Gastrocnemius medialis (tissue), 4 donors: ENCODE data around the gene TIGD7. TPM values are rescaled to one million over a fixed set of nuclear protein-coding genes. Genes with fewer than 3 reads are reported as not detected.

Source experiments
- ATAC-seq, 2 donors: fragments of 150-250 bp; one replicate each; pipeline ENCODE4 v1.9.1; 2016
- DNase-seq, 2 donors: peaks; one replicate each; pipeline ENCODE4 v3.0.0-alpha.2; 2019
- H3K27ac ChIP-seq, 4 donors: fragments of 200-600 bp; sonication (generic); 1 replicate in 1 of 4; 2 replicates in 3 of 4; pipeline ENCODE4 v1.5.1; 2016 to 2018; ENCODE audit warnings: mild to moderate bottlenecking in 2 of 4, moderate library complexity in 1 of 4
- H3K27me3 ChIP-seq, 3 donors: fragments of 200-600 bp; sonication (generic) in 2 of 3; 1 replicate in 1 of 3; 2 replicates in 2 of 3; pipeline versions ENCODE4 v1.5.1 to v1.6.0; 2016 to 2019; ENCODE audit warnings: mild to moderate bottlenecking in 1 of 3, moderate library complexity in 1 of 3
- H3K36me3 ChIP-seq, 2 donors: fragments of 200-600 bp; sonication (generic) in 1 of 2; one replicate each; pipeline ENCODE4 v1.5.1; 2017 to 2018
- H3K4me1 ChIP-seq, 2 donors: fragments of 200-600 bp; sonication (generic) in 1 of 2; one replicate each; pipeline ENCODE4 v1.5.1; 2016 to 2017; ENCODE audit warnings: mild to moderate bottlenecking in 2 of 2
- H3K4me3 ChIP-seq, 4 donors: fragments of 200-600 bp; sonication (generic) in 3 of 4; 1 replicate in 1 of 4; 2 replicates in 3 of 4; pipeline ENCODE4 v1.5.1; 2016 to 2019; ENCODE audit warnings: mild to moderate bottlenecking in 2 of 4
- H3K9me3 ChIP-seq, 3 donors: fragments of 200-600 bp; sonication (generic) in 2 of 3; 1 replicate in 1 of 3; 2 replicates in 2 of 3; pipeline ENCODE4 v1.5.1; 2016 to 2019
- POLR2A ChIP-seq, 2 donors: fragments of 450-650 bp; IDR thresholded peaks; one replicate each; pipeline ENCODE4 v1.6.1; 2017; ENCODE audit warnings: antibody characterized with exemption in 2 of 2, mild to moderate bottlenecking in 2 of 2, moderate library complexity in 2 of 2
- in situ Hi-C, 4 donors: fragments of 200-750 bp; cut with MboI; loops; one replicate each; pipeline versions ENCODE4 v1.15.0 to v1.8.0; 2017; ENCODE audit warnings: low sequenced_read_pairs in 4 of 4
- intact Hi-C: fragments of 100-400 bp; cut with DNase I; formaldehyde crosslinking; loops from one replicate; pipeline ENCODE4 v1.15.1; 2023; ENCODE audit warnings: low total_unique reads
- total RNA-seq, 4 donors: library from RNA; depleted of rRNA; stranded (reverse); fragments of >200 nt; gene quantifications; one replicate each; pipeline versions ENCODE4 v1.1.0 to v1.2.3, GENCODE V29; 2016
- TF ChIP-seq, protein P1 (sequence below), 5 experiments: fragments of 450-650 bp in 3 of 5; fragments of 200-600 bp in 2 of 5; sonication (generic) in 2 of 5; IDR thresholded peaks in 4 of 5; conservative IDR thresholded peaks in 1 of 5; 1 replicate in 4 of 5; 2 replicates in 1 of 5; pipeline ENCODE4 v1.5.1; 2016 to 2019; ENCODE audit warnings: antibody characterized with exemption in 5 of 5, mild to moderate bottlenecking in 3 of 5, moderate library complexity in 3 of 5

TIGD7 gene
- total RNA-seq, 4 donors from 2014 or later = 2.5 to 8.1 (median 4.4) TPM

DNA sequence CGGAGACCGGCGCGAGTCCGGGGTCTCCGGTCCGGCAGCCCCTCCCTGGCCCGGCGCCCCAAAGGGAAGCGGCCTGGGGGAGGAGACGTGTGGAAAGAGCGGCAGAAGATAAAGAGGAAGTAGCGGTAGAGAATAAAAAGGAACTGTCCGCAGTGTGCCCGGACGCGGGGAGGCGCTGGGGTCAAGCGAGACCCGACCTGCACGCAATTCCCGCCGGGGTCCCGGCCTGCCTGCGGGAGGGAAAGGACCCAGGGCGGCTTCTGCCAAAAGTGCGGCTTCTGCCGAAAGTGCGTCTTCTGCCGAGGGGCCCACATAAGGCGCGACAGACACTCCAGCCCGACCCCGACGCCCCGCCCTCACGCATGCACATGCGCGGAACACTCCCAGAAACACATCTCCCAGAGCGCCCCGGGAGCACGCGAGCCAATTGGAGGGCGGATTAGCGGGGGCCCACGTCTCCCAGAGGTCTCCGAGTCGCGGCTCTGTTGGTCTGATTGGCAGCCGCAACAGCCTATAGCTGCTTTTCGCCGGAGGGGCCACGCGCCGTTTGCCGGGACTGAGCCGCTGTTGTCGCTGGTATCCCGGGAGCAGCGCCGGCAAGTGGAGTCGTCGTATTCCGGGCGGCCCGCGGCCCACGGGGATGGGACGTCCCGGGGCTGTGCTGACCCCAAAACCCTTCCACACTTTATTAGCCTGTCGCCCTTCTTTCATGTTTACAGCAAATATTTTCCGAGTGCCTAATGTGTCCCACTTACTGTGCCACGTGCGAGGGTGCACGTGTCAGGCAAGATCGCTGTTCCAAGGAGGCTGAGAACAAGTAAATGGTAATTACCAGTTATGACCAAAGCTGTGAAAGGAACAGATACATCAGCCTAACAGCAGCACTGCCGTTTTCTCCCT is 40.8 kb downstream of the TIGD7 start:
- H3K27me3 ChIP-seq = no peaks in the 10 kb centered on the region
- in situ Hi-C loops = no loop called here
- peak; percentile 91 to 93 for ATAC-seq
- H3K27ac ChIP-seq = peak overlapping the region; percentile 92 to 99 (median 94)
- H3K36me3 ChIP-seq = peaks cover 0 to 39% of the 10 kb centered on the region in 2 donors
- intact Hi-C loops = loop anchor here (1.0 kb wide), 4 partner anchors 19 to 137 kb away; partner anchors contain the start of genes TIGD7, ZNF174, ZNF200 and ZNF263
- no peaks in the 10 kb centered on the region for H3K9me3 ChIP-seq
- TF ChIP-seq, protein P1, sequence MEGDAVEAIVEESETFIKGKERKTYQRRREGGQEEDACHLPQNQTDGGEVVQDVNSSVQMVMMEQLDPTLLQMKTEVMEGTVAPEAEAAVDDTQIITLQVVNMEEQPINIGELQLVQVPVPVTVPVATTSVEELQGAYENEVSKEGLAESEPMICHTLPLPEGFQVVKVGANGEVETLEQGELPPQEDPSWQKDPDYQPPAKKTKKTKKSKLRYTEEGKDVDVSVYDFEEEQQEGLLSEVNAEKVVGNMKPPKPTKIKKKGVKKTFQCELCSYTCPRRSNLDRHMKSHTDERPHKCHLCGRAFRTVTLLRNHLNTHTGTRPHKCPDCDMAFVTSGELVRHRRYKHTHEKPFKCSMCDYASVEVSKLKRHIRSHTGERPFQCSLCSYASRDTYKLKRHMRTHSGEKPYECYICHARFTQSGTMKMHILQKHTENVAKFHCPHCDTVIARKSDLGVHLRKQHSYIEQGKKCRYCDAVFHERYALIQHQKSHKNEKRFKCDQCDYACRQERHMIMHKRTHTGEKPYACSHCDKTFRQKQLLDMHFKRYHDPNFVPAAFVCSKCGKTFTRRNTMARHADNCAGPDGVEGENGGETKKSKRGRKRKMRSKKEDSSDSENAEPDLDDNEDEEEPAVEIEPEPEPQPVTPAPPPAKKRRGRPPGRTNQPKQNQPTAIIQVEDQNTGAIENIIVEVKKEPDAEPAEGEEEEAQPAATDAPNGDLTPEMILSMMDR (IDR thresholded peaks at IDR 0.05 in 4 of 5, conservative IDR thresholded peaks at IDR 0.05 in 1 of 5) = peak in 4 of 5 experiments; percentile 23 to 42 (median 34)
- peak; percentile 86 to 90 for TF ChIP-seq POLR2A (IDR thresholded peaks at IDR 0.05)
- H3K4me3 ChIP-seq = peak overlapping the region; percentile 65 to 94 (median 78)
- peaks cover 0 to 5% of the 10 kb centered on the region in 2 donors for H3K4me1 ChIP-seq
- DNase-seq = peak; percentile 93 to 95

GRCh38 chr16:3262517-3262916 is 42.7 kb downstream of the TIGD7 start:
- Histone ChIP-seq H3K4me1 (peaks cover 0 to 5% of the 10 kb centered on the region in 2 donors), H3K27me3 (no peaks in the 10 kb centered on the region), H3K27ac (no peak overlapping the region), H3K36me3 (peaks cover 0 to 23% of the 10 kb centered on the region in 2 donors), H3K4me3 (no peak overlapping the region), H3K9me3 (no peaks in the 10 kb centered on the region)
- no peak for DNase-seq
- TF ChIP-seq, protein P1 (IDR thresholded peaks at IDR 0.05 in 4 of 5, conservative IDR thresholded peaks at IDR 0.05 in 1 of 5) = no peak
- no peak for TF ChIP-seq POLR2A (IDR thresholded peaks at IDR 0.05)
- in situ Hi-C loops (no loop called here), intact Hi-C loops (no loop called here)
- no peak for ATAC-seq

- Histone ChIP-seq H3K27ac (no peak overlapping the region), H3K27me3 (peaks cover 0 to 10% (median 7%) of the 10 kb centered on the region in 3 donors), H3K9me3 (no peaks in the 10 kb centered on the region), H3K4me3 (no peak overlapping the region), H3K4me1 (peaks cover 0 to 3% of the 10 kb centered on the region in 2 donors), H3K36me3 (no peaks in the 10 kb centered on the region)
- no peak for ATAC-seq
- TF ChIP-seq POLR2A (IDR thresholded peaks at IDR 0.05) = no peak
- TF ChIP-seq, protein P1 (IDR thresholded peaks at IDR 0.05 in 4 of 5, conservative IDR thresholded peaks at IDR 0.05 in 1 of 5) = no peak
- intact Hi-C loops = no loop called here
- DNase-seq = no peak
- in situ Hi-C loops = no loop called here
Measured at GRCh38 chr16:3259836-3260235, 45.4 kb downstream of the TIGD7 start.

DNA sequence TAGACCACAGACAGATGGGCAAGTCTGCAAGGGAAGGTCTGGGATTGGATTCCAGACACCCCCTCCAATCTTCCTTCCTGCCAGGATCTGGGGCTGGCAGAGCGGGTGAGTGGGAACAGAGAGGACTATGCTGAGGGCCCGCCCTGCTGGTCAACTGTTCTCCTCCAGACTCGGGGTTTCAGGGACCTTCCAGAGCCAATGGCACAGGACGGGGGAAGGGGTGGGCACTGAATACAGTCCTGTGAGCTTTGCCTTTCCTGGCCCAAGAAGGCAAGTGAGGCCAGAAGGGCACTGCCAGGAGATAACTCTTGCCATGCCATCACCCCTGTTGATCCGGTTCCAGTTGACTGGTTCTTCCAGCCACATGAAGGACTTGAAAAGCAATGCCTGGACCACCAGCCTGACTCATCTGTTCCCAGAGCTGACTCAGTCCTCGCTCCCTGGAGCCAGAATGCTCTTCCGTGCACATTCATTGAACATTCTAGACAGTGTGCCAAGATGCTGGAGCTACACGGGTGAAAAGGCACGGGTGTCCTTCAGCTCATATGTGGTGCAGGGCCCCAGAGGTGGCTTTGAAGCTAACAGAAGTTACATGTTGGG is 48.3 kb downstream of the TIGD7 start:
- intact Hi-C loops = no loop called here
- Histone ChIP-seq H3K27ac (no peak overlapping the region), H3K9me3 (no peaks in the 10 kb centered on the region), H3K36me3 (no peaks in the 10 kb centered on the region), H3K27me3 (peaks cover 0 to 10% (median 7%) of the 10 kb centered on the region in 3 donors), H3K4me1 (no peaks in the 10 kb centered on the region), H3K4me3 (no peak overlapping the region)
- DNase-seq (no peak), ATAC-seq (no peak)
- in situ Hi-C loops = no loop called here
- TF ChIP-seq POLR2A (IDR thresholded peaks at IDR 0.05) = no peak
- TF ChIP-seq, protein P1 (IDR thresholded peaks at IDR 0.05 in 4 of 5, conservative IDR thresholded peaks at IDR 0.05 in 1 of 5) = no peak
